Stimulated activated CD8-positive, alpha-beta memory T cell treated with anti-CD3 and anti-CD28 coated beads, Interleukin-12 subunit alpha, Interleukin-12 subunit beta, amount 100 ng/mL, for 1 hour (primary cell): ENCODE results near the gene HLX.

Experiments used
- DNase-seq: peaks from one replicate; pipeline ENCODE4 v3.0.0-alpha.2; 2020; ENCODE audit warnings: low read depth

The HLX gene

GRCh38 chr1:220879076-220879508 lies at the start of gene HLX:
TSS of gene HLX (plus strand) at chr1:220879443. CDS start at chr1:220879858, 415 bp downstream.
- no peak for DNase-seq

GRCh38 chr1:220833436-220833835 lies 45.8 kb upstream of the HLX start:
- DNase-seq = no peak

GRCh38 chr1:220834155-220834870 lies 44.9 kb upstream of the HLX start:
- no peak for DNase-seq

GRCh38 chr1:220838578-220838977 lies 40.7 kb upstream of the HLX start:
- no peak for DNase-seq

- DNase-seq = no peak
Observed at GRCh38 chr1:220839474-220839873, 39.8 kb upstream of the HLX start.

GRCh38 chr1:220841293-220841692 lies 38.0 kb upstream of the HLX start:
- DNase-seq = no peak

- no peak for DNase-seq
Observed at GRCh38 chr1:220843481-220844011, 35.7 kb upstream of the HLX start.

GRCh38 chr1:220852408-220852807 lies 26.8 kb upstream of the HLX start:
- no peak for DNase-seq

- no peak for DNase-seq
Observed at GRCh38 chr1:220872296-220872695, 6.9 kb upstream of the HLX start.

GRCh38 chr1:220873087-220873486 lies 6.2 kb upstream of the HLX start:
- DNase-seq = no peak

- DNase-seq = no peak
Observed at GRCh38 chr1:220873868-220874655, 5.2 kb upstream of the HLX start.

- no peak for DNase-seq
Observed at GRCh38 chr1:220875260-220875659, 4.0 kb upstream of the HLX start.

GRCh38 chr1:220876511-220877376 lies 2.5 kb upstream of the HLX start:
- no peak for DNase-seq

- no peak for DNase-seq
Observed at GRCh38 chr1:220877377-220878095, 1.7 kb upstream of the HLX start.

GRCh38 chr1:220878191-220879075 lies 810 bp upstream of the HLX start:
- no peak for DNase-seq

GRCh38 chr1:220879509-220880361 lies 492 bp downstream of the HLX start:
- DNase-seq = no peak

GRCh38 chr1:220880362-220880670 lies 1.1 kb downstream of the HLX start:
- DNase-seq = no peak

- no peak for DNase-seq
Observed at GRCh38 chr1:220880726-220881506, 1.7 kb downstream of the HLX start.
